ENCODE measurements around the gene ADAMTSL2.

ADAMTSL2 gene

GRCh38 chr9:133573791-133574515 is 39.4 kb downstream of the ADAMTSL2 start:
- in situ Hi-C loops (cut with HindIII; ENCODE audit: low pct_unique_long_range_greater_than_20kb, low sequenced_read_pairs): no loop called here
- no peak for TF ChIP-seq JUND (IDR thresholded peaks at IDR 0.05; ENCODE audit: low read depth)
- no peak for DNase-seq (ENCODE audit: low read depth in 1 of 2, low spot score in 1 of 2)

- no peak for TF ChIP-seq JUND (IDR thresholded peaks at IDR 0.05; ENCODE audit: low read depth)
- in situ Hi-C loops (cut with HindIII; ENCODE audit: low pct_unique_long_range_greater_than_20kb, low sequenced_read_pairs): no loop called here
- DNase-seq (ENCODE audit: low read depth in 1 of 2, low spot score in 1 of 2): no peak
Observed at GRCh38 chr9:133574771-133575170, 40.3 kb downstream of the ADAMTSL2 start.

- in situ Hi-C loops (cut with HindIII; ENCODE audit: low pct_unique_long_range_greater_than_20kb, low sequenced_read_pairs): no loop called here
- no peak for DNase-seq (ENCODE audit: low read depth in 1 of 2, low spot score in 1 of 2)
- TF ChIP-seq JUND (IDR thresholded peaks at IDR 0.05; ENCODE audit: low read depth): no peak
Observed at GRCh38 chr9:133575186-133576030, 40.9 kb downstream of the ADAMTSL2 start.

GRCh38 chr9:133576031-133576874 is 41.7 kb downstream of the ADAMTSL2 start:
- in situ Hi-C loops (cut with HindIII; ENCODE audit: low pct_unique_long_range_greater_than_20kb, low sequenced_read_pairs): no loop called here
- no peak for TF ChIP-seq JUND (IDR thresholded peaks at IDR 0.05; ENCODE audit: low read depth)
- no peak for DNase-seq (ENCODE audit: low read depth in 1 of 2, low spot score in 1 of 2)

- TF ChIP-seq JUND (IDR thresholded peaks at IDR 0.05; ENCODE audit: low read depth): no peak
- in situ Hi-C loops (cut with HindIII; ENCODE audit: low pct_unique_long_range_greater_than_20kb, low sequenced_read_pairs): no loop called here
- no peak for DNase-seq (ENCODE audit: low read depth in 1 of 2, low spot score in 1 of 2)
Observed at GRCh38 chr9:133576875-133577736, 42.6 kb downstream of the ADAMTSL2 start.

- DNase-seq (ENCODE audit: low read depth in 1 of 2, low spot score in 1 of 2): no peak
- in situ Hi-C loops (cut with HindIII; ENCODE audit: low pct_unique_long_range_greater_than_20kb, low sequenced_read_pairs): no loop called here
- no peak for TF ChIP-seq JUND (IDR thresholded peaks at IDR 0.05; ENCODE audit: low read depth)
Observed at GRCh38 chr9:133577737-133578112, 43.2 kb downstream of the ADAMTSL2 start.

- TF ChIP-seq JUND (IDR thresholded peaks at IDR 0.05; ENCODE audit: low read depth): no peak
- DNase-seq (ENCODE audit: low read depth in 1 of 2, low spot score in 1 of 2): no peak
- in situ Hi-C loops (cut with HindIII; ENCODE audit: low pct_unique_long_range_greater_than_20kb, low sequenced_read_pairs): no loop called here
Observed at GRCh38 chr9:133578524-133579441, 44.3 kb downstream of the ADAMTSL2 start.

GRCh38 chr9:133579601-133580418 is 45.3 kb downstream of the ADAMTSL2 start:
- DNase-seq (ENCODE audit: low read depth in 1 of 2, low spot score in 1 of 2): no peak
- in situ Hi-C loops (cut with HindIII; ENCODE audit: low pct_unique_long_range_greater_than_20kb, low sequenced_read_pairs): no loop called here
- no peak for TF ChIP-seq JUND (IDR thresholded peaks at IDR 0.05; ENCODE audit: low read depth)

GRCh38 chr9:133580419-133580738 is 45.9 kb downstream of the ADAMTSL2 start:
- TF ChIP-seq JUND (IDR thresholded peaks at IDR 0.05; ENCODE audit: low read depth): no peak
- in situ Hi-C loops (cut with HindIII; ENCODE audit: low pct_unique_long_range_greater_than_20kb, low sequenced_read_pairs): no loop called here
- no peak for DNase-seq (ENCODE audit: low read depth in 1 of 2, low spot score in 1 of 2)

- DNase-seq (ENCODE audit: low read depth in 1 of 2, low spot score in 1 of 2): no peak
- in situ Hi-C loops (cut with HindIII; ENCODE audit: low pct_unique_long_range_greater_than_20kb, low sequenced_read_pairs): no loop called here
- TF ChIP-seq JUND (IDR thresholded peaks at IDR 0.05; ENCODE audit: low read depth): no peak
Observed at GRCh38 chr9:133581011-133581410, 46.5 kb downstream of the ADAMTSL2 start.
